CD4-positive, alpha-beta T cell treated with Interleukin-6 for 4 hours (primary cell): Measurements from ENCODE around the gene KLK3.
A peak's percentile ranks its signal among the peaks of the same experiment; 100 is the strongest.

ENCODE experiments used
- DNase-seq: peaks from one replicate; pipeline ENCODE4 v3.0.0-alpha.2; 2020; ENCODE audit warnings: mixed read lengths

Gene KLK3

GRCh38 chr19:50908336-50908735 is 53.6 kb downstream of the KLK3 start:
- DNase-seq, result no peak

- DNase-seq, result peak; percentile 14
Observed at GRCh38 chr19:50909240-50910070, 54.7 kb downstream of the KLK3 start.
